GM18873 (cell line): ENCODE results near the gene RAB27B.

Source experiments
- ATAC-seq: cut with Tn5 transposase; IDR thresholded peaks from one replicate; pipeline ENCODE4 v1.9.1; 2021; ENCODE audit warnings: mild to moderate bottlenecking, moderate library complexity, moderate number of reproducible peaks; ENCODE audit not compliant: unreplicated experiment, low FRiP score

RAB27B gene

DNA sequence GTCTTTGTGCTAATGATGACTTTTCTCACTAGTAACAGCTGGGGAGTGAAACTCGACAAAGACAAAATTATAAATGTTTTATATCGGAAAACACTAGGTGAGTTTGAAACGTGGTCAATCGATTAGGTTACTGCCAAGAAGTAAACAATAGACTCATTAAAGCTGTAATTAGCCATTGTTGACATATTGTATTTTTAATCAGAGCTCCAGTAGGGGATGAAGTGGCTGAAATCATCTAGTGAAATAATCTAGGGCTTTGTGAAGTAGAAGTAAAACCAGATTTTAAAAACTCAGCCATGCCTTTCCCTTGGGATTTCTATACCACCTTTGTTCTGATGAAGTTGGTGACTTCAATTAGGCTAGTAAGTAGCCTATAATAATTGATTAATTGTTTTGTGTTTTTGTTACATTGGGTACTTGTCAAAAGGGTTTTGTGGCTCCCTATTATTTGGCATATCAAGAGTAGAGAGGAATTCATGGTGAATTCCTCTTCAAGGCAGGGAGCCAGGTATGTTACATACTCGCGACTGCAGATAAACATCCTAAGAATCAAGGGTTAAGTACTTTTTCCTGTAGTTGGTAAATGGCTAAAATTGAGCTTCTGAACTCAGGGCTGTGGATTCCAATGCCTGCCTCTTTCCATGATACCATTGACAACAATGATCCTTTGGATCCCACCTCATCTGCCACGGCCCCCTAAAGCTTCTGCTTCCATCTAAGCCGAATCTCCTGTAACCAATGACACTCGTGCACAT lies 31.6 kb downstream of the RAB27B start:
- ATAC-seq = no peak

DNA sequence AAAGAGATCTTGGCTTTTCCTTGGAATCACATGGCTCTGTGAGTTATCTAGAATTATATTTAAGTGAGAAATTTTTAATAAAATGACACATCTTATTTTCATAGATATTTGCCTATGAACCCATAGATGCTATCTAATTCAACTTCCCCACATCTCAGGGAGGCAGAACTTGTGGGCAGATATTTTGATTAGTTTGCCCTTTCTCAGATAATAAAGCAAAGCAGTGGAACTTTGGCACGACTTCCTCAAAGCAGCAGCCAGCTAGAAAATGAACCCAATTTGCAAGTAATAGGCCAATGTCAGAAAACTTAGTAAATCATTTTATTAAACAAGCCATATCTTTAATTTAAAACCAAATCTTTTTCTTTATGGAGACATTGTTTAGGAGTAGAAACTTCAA lies 32.7 kb downstream of the RAB27B start:
- no peak for ATAC-seq

DNA sequence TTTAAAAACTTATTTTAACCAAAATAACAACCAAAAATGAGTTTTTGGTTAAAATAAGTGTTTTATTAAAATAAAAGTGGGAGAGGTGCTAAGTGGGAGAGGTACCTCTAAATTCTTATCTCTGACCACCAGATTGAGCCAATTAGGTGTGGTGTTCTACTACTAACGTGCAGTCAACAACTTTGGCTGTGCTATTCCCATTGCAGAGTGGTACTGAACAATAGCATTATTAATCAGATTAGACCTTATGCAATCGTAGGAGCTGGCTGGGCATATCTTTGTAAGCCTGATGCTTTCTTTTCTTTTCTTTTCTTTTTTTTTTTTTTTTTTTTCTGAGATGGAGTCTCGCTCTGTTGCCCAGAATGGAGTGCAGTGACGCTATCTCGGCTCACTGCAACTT lies 38.9 kb downstream of the RAB27B start:
- no peak for ATAC-seq

- ATAC-seq = no peak
Measured at GRCh38 chr18:54871231-54871630, 43.0 kb downstream of the RAB27B start.

GRCh38 chr18:54872681-54873080 lies 44.4 kb downstream of the RAB27B start:
- no peak for ATAC-seq

GRCh38 chr18:54873884-54874255 lies 45.6 kb downstream of the RAB27B start:
- ATAC-seq = no peak

- no peak for ATAC-seq
Measured at GRCh38 chr18:54875063-54875462, 46.8 kb downstream of the RAB27B start.

DNA sequence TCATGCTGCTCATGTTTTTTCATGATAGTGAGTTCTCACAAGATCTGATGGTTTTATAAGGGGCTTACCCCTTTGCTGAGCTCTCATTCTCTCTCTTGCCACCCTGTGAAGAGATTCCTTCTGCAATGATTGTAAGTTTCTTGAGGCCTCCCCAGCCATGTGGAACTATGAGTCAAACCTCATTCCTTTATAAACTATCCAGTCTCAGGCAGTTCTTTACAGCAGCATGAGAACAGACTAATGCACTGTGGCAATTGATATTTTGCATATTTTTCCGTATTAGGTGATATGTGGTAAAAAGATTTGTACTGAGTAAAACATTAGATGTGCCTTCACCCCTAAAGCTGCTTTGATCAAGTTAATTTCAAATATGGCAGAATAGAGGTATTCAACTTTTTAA lies 48.8 kb downstream of the RAB27B start:
- ATAC-seq = no peak

DNA sequence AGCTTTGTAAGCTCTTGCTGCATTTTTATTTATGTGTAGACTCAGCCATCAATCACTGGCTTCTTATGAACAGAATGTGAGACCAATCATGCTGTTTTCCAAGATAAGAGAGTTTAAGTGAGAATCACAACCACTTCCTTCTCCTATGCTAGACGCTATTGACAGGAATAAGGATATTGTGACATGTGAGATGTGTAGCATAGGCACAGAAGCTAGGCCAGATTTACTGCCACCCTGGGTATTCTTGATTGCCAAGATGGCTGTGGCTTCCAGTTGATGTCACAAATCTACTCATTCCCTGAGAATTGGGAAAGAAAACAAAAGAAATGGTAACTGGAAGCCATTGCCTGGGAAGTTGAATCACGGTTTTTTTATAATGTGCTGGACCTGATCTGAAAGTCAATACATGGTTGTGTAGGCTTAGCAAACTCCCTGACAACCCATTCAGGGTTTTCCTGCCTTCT lies 49.9 kb downstream of the RAB27B start:
- ATAC-seq = no peak

- ATAC-seq = no peak
Measured at GRCh38 chr18:54878659-54879358, 50.5 kb downstream of the RAB27B start.

GRCh38 chr18:54879691-54880090 lies 51.4 kb downstream of the RAB27B start:
- no peak for ATAC-seq

DNA sequence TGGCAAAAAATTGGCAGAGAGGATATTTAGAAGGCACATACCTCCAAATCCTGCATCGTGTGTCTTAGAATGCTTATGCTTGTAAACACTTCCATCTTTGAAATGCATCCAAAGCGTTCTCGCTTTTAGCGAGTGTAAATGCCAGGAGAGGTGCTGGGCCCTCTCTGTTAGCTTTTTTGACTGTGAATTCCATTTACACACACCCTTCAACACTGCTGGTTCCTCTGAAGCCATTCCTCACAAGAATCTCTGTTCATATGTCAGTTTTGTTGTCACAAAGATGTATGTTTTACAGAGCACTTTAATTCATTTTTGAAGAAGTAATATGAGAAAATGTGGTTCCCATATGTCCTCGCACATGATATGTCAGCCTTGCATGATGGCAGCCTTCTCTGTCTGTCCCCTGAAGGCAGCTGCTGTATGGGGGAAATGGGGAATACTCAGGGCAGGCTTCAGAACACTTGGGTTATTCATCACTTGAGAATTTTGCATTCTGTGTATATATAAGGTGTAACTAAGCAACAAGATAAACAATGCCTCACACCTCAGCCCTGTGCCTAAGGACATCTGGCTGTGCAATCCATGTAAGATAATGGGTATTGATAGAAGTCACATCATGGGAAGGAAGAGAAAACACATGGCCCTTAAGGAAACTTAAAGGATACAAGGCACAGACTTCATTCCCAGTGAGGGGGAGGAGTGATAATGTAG lies 52.3 kb downstream of the RAB27B start:
- ATAC-seq = no peak

GRCh38 chr18:54881229-54881768 lies 53.0 kb downstream of the RAB27B start:
- ATAC-seq = no peak

DNA sequence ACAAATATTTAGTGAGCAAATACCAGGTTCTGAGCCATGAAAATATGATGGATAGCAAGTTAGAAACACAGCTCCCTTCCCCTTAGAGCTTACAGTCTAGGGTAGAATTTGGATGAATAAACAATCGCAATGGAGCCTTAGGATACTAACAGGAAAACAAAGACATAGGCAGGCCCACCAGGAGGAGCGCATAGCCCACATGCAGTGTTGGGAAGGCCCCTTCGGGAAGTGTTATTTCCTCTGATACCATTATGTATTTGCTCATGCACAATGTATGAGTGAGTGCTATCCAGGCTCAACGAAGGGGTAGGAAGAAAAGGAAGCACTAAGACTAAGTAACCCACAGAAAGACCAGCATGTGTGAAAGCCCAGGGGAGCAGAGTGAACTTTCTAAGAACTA lies 54.0 kb downstream of the RAB27B start:
- no peak for ATAC-seq

GRCh38 chr18:54883816-54884604 lies 55.7 kb downstream of the RAB27B start:
- ATAC-seq = no peak

DNA sequence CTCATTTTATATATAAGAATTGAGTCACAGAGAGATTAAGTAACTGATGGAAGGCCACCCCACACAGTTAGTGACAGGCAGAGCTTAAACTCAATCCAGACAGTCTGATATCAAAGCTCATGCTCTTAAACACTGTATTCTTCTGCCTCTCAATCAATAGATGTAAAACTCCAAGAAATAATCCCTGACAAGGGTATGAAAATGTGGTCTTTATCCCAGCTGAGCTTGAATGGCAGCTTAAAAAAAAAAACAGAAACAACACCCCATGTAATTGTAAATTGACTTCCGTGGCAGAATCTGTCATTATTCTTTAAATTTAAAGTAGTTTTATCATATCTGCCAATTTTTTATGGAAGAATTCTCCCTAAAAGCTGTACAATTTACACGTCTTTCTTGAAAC lies 60.1 kb downstream of the RAB27B start:
- ATAC-seq = no peak

DNA sequence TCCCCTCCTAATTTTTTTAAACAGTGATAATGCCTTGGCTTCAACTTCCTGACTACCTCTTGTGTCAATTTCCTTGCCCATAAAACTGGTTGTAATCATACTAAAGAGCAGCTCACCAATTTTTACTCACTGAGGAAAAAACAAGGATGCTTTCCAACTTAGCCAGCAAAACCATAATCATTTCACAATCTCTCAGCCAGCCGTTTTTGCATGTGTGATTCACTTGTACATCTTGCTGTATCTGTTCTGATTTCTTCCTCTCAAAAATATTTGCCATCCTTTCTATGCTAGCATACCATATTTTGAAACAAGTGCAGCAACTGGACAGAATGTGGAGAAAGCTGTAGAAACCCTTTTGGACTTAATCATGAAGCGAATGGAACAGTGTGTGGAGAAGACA lies 60.7 kb downstream of the RAB27B start:
- no peak for ATAC-seq

DNA sequence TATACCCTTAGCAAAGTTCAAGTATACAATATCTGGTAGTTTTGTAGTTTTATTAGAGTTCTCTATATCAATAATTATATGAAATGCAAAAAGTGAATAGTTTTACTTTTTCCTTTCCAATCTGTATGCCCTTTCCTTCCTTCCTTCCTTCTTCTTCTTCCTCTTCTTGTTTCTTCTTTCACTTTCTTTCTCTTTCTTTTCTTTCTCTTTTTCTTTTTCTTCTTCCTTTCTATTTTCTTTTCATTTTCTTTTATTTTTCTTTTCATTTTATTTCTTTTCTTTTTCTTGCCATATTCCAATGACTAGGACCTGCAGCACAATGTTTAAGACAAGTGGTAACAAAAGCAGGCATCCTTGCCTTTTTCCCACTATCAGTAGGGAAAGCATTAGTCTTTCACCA lies 71.2 kb downstream of the RAB27B start:
- ATAC-seq = no peak

GRCh38 chr18:54900290-54900689 lies 72.0 kb downstream of the RAB27B start:
- no peak for ATAC-seq

- no peak for ATAC-seq
Measured at GRCh38 chr18:54904581-54904980, 76.3 kb downstream of the RAB27B start.
